H9 (cell line): ENCODE results near the gene ZNF76. TPM values are rescaled to one million over a fixed set of nuclear protein-coding genes. Genes with fewer than 3 reads are reported as not detected.

Experiments used
- DNase-seq: peaks from one replicate; pipeline ENCODE4 v3.0.0-alpha.2; 2017
- H2AFZ ChIP-seq: one replicate; pipeline ENCODE4 v1.6.1; 2013; ENCODE audit warnings: mild to moderate bottlenecking, low read length, control low read depth, moderate library complexity
- H2AK5ac ChIP-seq: 2 replicates; pipeline ENCODE4 v1.6.1; 2013; ENCODE audit warnings: low read length, control low read depth, mixed read lengths; ENCODE audit not compliant: insufficient read length
- H2BK120ac ChIP-seq: one replicate; pipeline ENCODE4 v1.6.1; 2013; ENCODE audit warnings: low read depth, mild to moderate bottlenecking, low read length, control low read depth, inconsistent platforms; ENCODE audit not compliant: poor library complexity, severe bottlenecking
- H2BK12ac ChIP-seq: 2 replicates; pipeline ENCODE4 v1.6.1; 2013; ENCODE audit warnings: low read length, control low read depth, mixed read lengths, low read depth; ENCODE audit not compliant: insufficient read length
- H2BK15ac ChIP-seq: 2 replicates; pipeline ENCODE4 v1.6.1; 2013; ENCODE audit warnings: low read depth, low read length, control low read depth
- H2BK20ac ChIP-seq: one replicate; pipeline ENCODE4 v1.6.1; 2013; ENCODE audit warnings: low read depth, mild to moderate bottlenecking, low read length, control low read depth, inconsistent platforms; ENCODE audit not compliant: poor library complexity, severe bottlenecking
- H2BK5ac ChIP-seq: 2 replicates; pipeline ENCODE4 v1.6.1; 2013; ENCODE audit warnings: low read length, control low read depth, mixed read lengths; ENCODE audit not compliant: insufficient read length
- H3K14ac ChIP-seq: 2 replicates; pipeline ENCODE4 v1.6.1; 2013; ENCODE audit warnings: low read length, control low read depth; ENCODE audit not compliant: insufficient read depth
- H3K18ac ChIP-seq: 2 replicates; pipeline ENCODE4 v1.6.1; 2013; ENCODE audit warnings: low read depth, mild to moderate bottlenecking, mixed read lengths, low read length, control low read depth; ENCODE audit not compliant: insufficient read length
- H3K23ac ChIP-seq: 2 replicates; pipeline ENCODE4 v1.6.1; 2013; ENCODE audit warnings: low read length, control low read depth, mixed read lengths, low read depth; ENCODE audit not compliant: insufficient read length
- H3K23me2 ChIP-seq: 2 replicates; pipeline ENCODE4 v1.6.1; 2013; ENCODE audit warnings: low read depth, mild to moderate bottlenecking, mixed read lengths, low read length, control low read depth; ENCODE audit not compliant: insufficient read length, poor library complexity, severe bottlenecking
- H3K27ac ChIP-seq: 2 replicates; pipeline ENCODE4 v1.5.1; 2013; ENCODE audit warnings: low read length, control low read depth, mixed read lengths, low read depth; ENCODE audit not compliant: insufficient read length
- H3K27me3 ChIP-seq: 2 replicates; pipeline ENCODE4 v1.6.1; 2013; ENCODE audit warnings: low read length, control low read depth, inconsistent platforms; ENCODE audit not compliant: insufficient read depth
- H3K4ac ChIP-seq: 2 replicates; pipeline ENCODE4 v1.6.1; 2013; ENCODE audit warnings: low read depth, mild to moderate bottlenecking, control low read depth, inconsistent platforms, low read length, moderate library complexity
- H3K4me1 ChIP-seq: 2 replicates; pipeline ENCODE4 v1.6.1; 2013; ENCODE audit warnings: low read length, control low read depth, inconsistent platforms; ENCODE audit not compliant: insufficient read depth
- H3K4me2 ChIP-seq: 2 replicates; pipeline ENCODE4 v1.6.1; 2013; ENCODE audit warnings: low read length, control low read depth, mixed read lengths; ENCODE audit not compliant: insufficient read length, insufficient read depth
- H3K56ac ChIP-seq: 2 replicates; pipeline ENCODE4 v1.6.1; 2013; ENCODE audit warnings: low read depth, mild to moderate bottlenecking, mixed read lengths, low read length, control low read depth; ENCODE audit not compliant: insufficient read length
- H3K79me1 ChIP-seq: 2 replicates; pipeline ENCODE4 v1.6.1; 2013; ENCODE audit warnings: low read depth, mild to moderate bottlenecking, moderate library complexity, low read length, control low read depth, inconsistent platforms; ENCODE audit not compliant: insufficient read depth, poor library complexity, severe bottlenecking
- H3K79me2 ChIP-seq: 2 replicates; pipeline ENCODE4 v1.6.1; 2013; ENCODE audit warnings: low read length, control low read depth, inconsistent platforms; ENCODE audit not compliant: insufficient read depth
- H3K9ac ChIP-seq: 2 replicates; pipeline ENCODE4 v1.6.1; 2013; ENCODE audit warnings: low read length, control low read depth, mixed read lengths; ENCODE audit not compliant: insufficient read length; ENCODE audit errors: extremely low read depth
- H3K9me3 ChIP-seq: one replicate; pipeline ENCODE4 v1.6.1; 2013; ENCODE audit warnings: low read depth, low read length, inconsistent platforms; ENCODE audit not compliant: control insufficient read depth
- H3T11ph ChIP-seq: one replicate; pipeline ENCODE4 v1.6.1; 2013; ENCODE audit warnings: mild to moderate bottlenecking, low read length, control low read depth, inconsistent platforms
- H4K20me1 ChIP-seq: one replicate; pipeline ENCODE4 v1.6.1; 2013; ENCODE audit not compliant: control insufficient read depth, insufficient read length, insufficient read depth
- H4K5ac ChIP-seq: 2 replicates; pipeline ENCODE4 v1.6.1; 2013; ENCODE audit warnings: low read depth, mild to moderate bottlenecking, mixed read lengths, low read length, control low read depth; ENCODE audit not compliant: insufficient read length
- H4K8ac ChIP-seq: replicated peaks from 2 replicates; pipeline ENCODE4 v1.6.1; 2013; ENCODE audit warnings: low read length, control low read depth, mixed read lengths, low read depth; ENCODE audit not compliant: insufficient read length
- H4K91ac ChIP-seq: 2 replicates; pipeline ENCODE4 v1.6.1; 2013; ENCODE audit warnings: low read depth, mild to moderate bottlenecking, moderate library complexity, mixed read lengths, low read length, control low read depth; ENCODE audit not compliant: insufficient read length
- H3K27ac Mint-ChIP-seq, 3 experiments: 2 replicates in 2 of 3; 3 replicates in 1 of 3; pipeline ENCODE4 v1.8.0; 2020 to 2021; ENCODE audit warnings: mixed read lengths in 3 of 3, mild to moderate bottlenecking in 1 of 3, moderate library complexity in 1 of 3
- H3K27me3 Mint-ChIP-seq: 2 replicates; pipeline ENCODE4 v1.8.0; 2021; ENCODE audit warnings: low read depth, mild to moderate bottlenecking, moderate library complexity, mixed read lengths
- H3K36me3 Mint-ChIP-seq, 3 experiments: 2 replicates in 2 of 3; 3 replicates in 1 of 3; pipeline ENCODE4 v1.8.0; 2020 to 2021; ENCODE audit warnings: low read depth in 3 of 3, mixed read lengths in 3 of 3; ENCODE audit not compliant: insufficient read depth in 1 of 3
- H3K4me1 Mint-ChIP-seq, 2 experiments: 2 replicates each; pipeline ENCODE4 v1.8.0; 2020; ENCODE audit warnings: mixed read lengths in 2 of 2
- H3K4me3 Mint-ChIP-seq, 2 experiments: 2 replicates in 1 of 2; 3 replicates in 1 of 2; pipeline ENCODE4 v1.8.0; 2020 to 2021; ENCODE audit warnings: mild to moderate bottlenecking in 2 of 2, mixed read lengths in 2 of 2, moderate library complexity in 1 of 2
- H3K9me3 Mint-ChIP-seq, 2 experiments: 2 replicates in 1 of 2; 3 replicates in 1 of 2; pipeline ENCODE4 v1.8.0; 2020; ENCODE audit warnings: mild to moderate bottlenecking in 2 of 2, mixed read lengths in 2 of 2, moderate library complexity in 1 of 2
- CTCF ChIP-seq: fragments of 200-600 bp; sonication (generic); conservative IDR thresholded peaks from 3 replicates; pipeline ENCODE4 v1.8.0; 2021; ENCODE audit warnings: antibody characterized with exemption, mild to moderate bottlenecking
- WGBS: extraction: QIAGEN DNeasy Blood & Tissue Kit; methylation state at CpG from one replicate; pipeline ENCODE4 v1.1.7; 2013; ENCODE audit warnings: missing lambda C conversion rate, low lambda C conversion rate, mixed read lengths; ENCODE audit not compliant: insufficient read length; ENCODE audit errors: extremely low coverage; 5-methylcytosine and 5-hydroxymethylcytosine counted together
- total RNA-seq: library from RNA; stranded (reverse); gene quantifications from 2 replicates; pipeline ENCODE4 v1.2.1, GENCODE V29; 2021

The ZNF76 gene
- total RNA-seq, 1 experiment from 2014 or later = 21.1 TPM

GRCh38 chr6:35341557-35341956, 82.0 kb downstream of the ZNF76 start:
- H3K14ac ChIP-seq = no peak overlapping the region

More at GRCh38 chr6:35341557-35341956, 82.0 kb downstream of the ZNF76 start:
- DNase-seq = no peak
- H3K4me2 ChIP-seq = no peak overlapping the region
- H3K27me3 ChIP-seq = no peaks in the 10 kb centered on the region
- no peak overlapping the region for H3K56ac ChIP-seq
- peaks cover 2% of the 10 kb centered on the region; the same call in 1 of the 2 replicates for H3K79me2 ChIP-seq
- H2BK120ac ChIP-seq = no peak overlapping the region
- no peak overlapping the region for H4K5ac ChIP-seq
- no peaks in the 10 kb centered on the region for H3K79me1 ChIP-seq
- peaks cover 5% of the 10 kb centered on the region; the same call in 1 of the 2 replicates for H3K4me1 ChIP-seq
- H3K23me2 ChIP-seq = peaks cover 5% of the 10 kb centered on the region
- no peak overlapping the region for H2BK20ac ChIP-seq
- H3K18ac ChIP-seq = no peak overlapping the region
- H3K27me3 Mint-ChIP-seq = peaks cover 10% of the 10 kb centered on the region
- no peaks in the 10 kb centered on the region for H3K9me3 ChIP-seq
- H4K20me1 ChIP-seq = no peaks in the 10 kb centered on the region
- H3K27ac Mint-ChIP-seq = no peak overlapping the region; a peak in 1 of 7 replicates
- H2AK5ac ChIP-seq = no peak overlapping the region
- TF ChIP-seq CTCF = no peak
- no CpG with 5 or more reads among the region's 13 CpGs for WGBS
- H2BK12ac ChIP-seq = no peak overlapping the region
- no peak overlapping the region for H3K4ac ChIP-seq
- peaks cover 8 to 9% of the 10 kb centered on the region in 2 experiments; a peak in 3 of 5 replicates for H3K9me3 Mint-ChIP-seq
- H3T11ph ChIP-seq = no peak overlapping the region
- H4K91ac ChIP-seq = no peak overlapping the region
- H4K8ac ChIP-seq = no peak overlapping the region
- peaks cover 13 to 16% of the 10 kb centered on the region in 2 experiments for H3K4me1 Mint-ChIP-seq
- no peak overlapping the region for H3K23ac ChIP-seq
- peaks cover 3 to 6% (median 5%) of the 10 kb centered on the region in 3 experiments; a peak in 4 of 7 replicates for H3K36me3 Mint-ChIP-seq
- H2BK15ac ChIP-seq = no peak overlapping the region
- no peak overlapping the region for H3K9ac ChIP-seq
- peak overlapping the region; percentile 58 for H2AFZ ChIP-seq
- no peak overlapping the region for H3K4me3 Mint-ChIP-seq
- H2BK5ac ChIP-seq = no peak overlapping the region
- H3K27ac ChIP-seq = no peak overlapping the region
